Stomach (tissue), 4 donors: Measurements from ENCODE around the gene ALDH1A2.

Experiments
- CTCF ChIP-seq, 7 experiments: fragments of 450-650 bp in 4 of 7; fragments of 200-600 bp in 3 of 7; sonication (generic) in 3 of 7; IDR thresholded peaks; one replicate each; pipeline ENCODE4 v1.5.1; 2016 to 2019; ENCODE audit warnings: antibody characterized with exemption in 7 of 7, control low read depth in 2 of 7, mild to moderate bottlenecking in 1 of 7
- EP300 ChIP-seq: sonication (generic); formaldehyde crosslinking; IDR thresholded peaks from one replicate; pipeline ENCODE4 v1.6.1; 2017; ENCODE audit warnings: antibody characterized with exemption
- POLR2A ChIP-seq, 4 donors: fragments of 450-650 bp; IDR thresholded peaks; one replicate each; pipeline ENCODE4 v1.6.1; 2016; ENCODE audit warnings: antibody characterized with exemption in 4 of 4, control low read depth in 2 of 4, mild to moderate bottlenecking in 1 of 4, moderate library complexity in 1 of 4
- POLR2AphosphoS5 ChIP-seq, 3 donors: sonication (generic); formaldehyde crosslinking; IDR thresholded peaks; one replicate each; pipeline ENCODE4 v1.6.1; 2016; ENCODE audit warnings: antibody characterized with exemption in 3 of 3

GRCh38 chr15:58003810-58004209, 61.7 kb downstream of the ALDH1A2 start:
- TF ChIP-seq CTCF (IDR thresholded peaks at IDR 0.05) (no peak), EP300 (no peak), POLR2AphosphoS5 (IDR thresholded peaks at IDR 0.05) (no peak), POLR2A (IDR thresholded peaks at IDR 0.05) (no peak)
